HG03159 (cell line): Measurements from ENCODE around the gene EEF1A2.

Experiments used
- ATAC-seq: cut with Tn5 transposase; IDR thresholded peaks from one replicate; pipeline ENCODE4 v1.9.1; 2021; ENCODE audit warnings: mild to moderate bottlenecking, moderate library complexity; ENCODE audit not compliant: unreplicated experiment

The EEF1A2 gene

GRCh38 chr20:63456429-63457284 is 42.2 kb downstream of the EEF1A2 start:
- no peak for ATAC-seq

GRCh38 chr20:63455568-63455859 is 43.4 kb downstream of the EEF1A2 start:
- ATAC-seq, result no peak

- no peak for ATAC-seq
Measured at GRCh38 chr20:63454731-63455567, 43.9 kb downstream of the EEF1A2 start.

- ATAC-seq, result no peak
Measured at GRCh38 chr20:63452821-63453523, 45.9 kb downstream of the EEF1A2 start.

GRCh38 chr20:63452341-63452740 is 46.5 kb downstream of the EEF1A2 start:
- no peak for ATAC-seq

- no peak for ATAC-seq
Measured at GRCh38 chr20:63451821-63452220, 47.1 kb downstream of the EEF1A2 start.

GRCh38 chr20:63449796-63450730 is 48.8 kb downstream of the EEF1A2 start:
- ATAC-seq, result no peak

GRCh38 chr20:63449025-63449424 is 49.9 kb downstream of the EEF1A2 start:
- ATAC-seq, result no peak

- ATAC-seq, result no peak
Measured at GRCh38 chr20:63448031-63448430, 50.9 kb downstream of the EEF1A2 start.

GRCh38 chr20:63447320-63447719 is 51.6 kb downstream of the EEF1A2 start:
- ATAC-seq, result no peak

GRCh38 chr20:63446216-63447024 is 52.5 kb downstream of the EEF1A2 start:
- no peak for ATAC-seq

GRCh38 chr20:63445075-63445734 is 53.7 kb downstream of the EEF1A2 start:
- ATAC-seq, result no peak

- no peak for ATAC-seq
Measured at GRCh38 chr20:63444548-63444947, 54.3 kb downstream of the EEF1A2 start.

- no peak for ATAC-seq
Measured at GRCh38 chr20:63443606-63444395, 55.1 kb downstream of the EEF1A2 start.

- no peak for ATAC-seq
Measured at GRCh38 chr20:63442100-63442493, 56.8 kb downstream of the EEF1A2 start.

- ATAC-seq, result no peak
Measured at GRCh38 chr20:63441136-63442099, 57.5 kb downstream of the EEF1A2 start.

- ATAC-seq, result no peak
Measured at GRCh38 chr20:63440366-63440955, 58.4 kb downstream of the EEF1A2 start.
